Medulla oblongata (tissue), 1 donor: ENCODE measurements around the gene GGTLC3.
"Not testable (repeated sequence)": the region's sequence is repeated elsewhere in the genome, so short reads cannot be mapped to it uniquely, and the experiment has no call there.

Experiments used
- DNase-seq: peaks from one replicate; pipeline ENCODE4 v3.0.0-alpha.2; 2015; ENCODE audit errors: extremely low spot score

The GGTLC3 gene

DNA sequence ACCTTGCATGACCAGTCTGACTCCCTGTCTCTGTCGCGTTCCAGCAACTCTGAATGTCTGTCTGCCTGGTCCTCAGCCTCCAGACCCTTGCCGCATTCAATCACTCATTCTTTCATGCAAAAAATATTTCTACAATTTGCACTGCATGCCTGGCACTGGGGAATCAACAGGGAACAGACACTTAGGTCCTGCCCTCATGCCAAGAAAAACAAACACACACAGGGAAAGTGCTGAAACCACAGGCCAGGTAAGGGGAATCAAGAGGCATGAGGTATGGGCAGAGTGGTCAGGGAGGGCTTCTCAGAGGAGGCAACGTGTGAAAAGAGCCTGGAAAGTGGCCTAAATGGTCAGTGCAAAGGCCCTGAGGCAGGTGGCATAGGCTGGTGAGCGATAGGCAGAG lies at the start of gene GGTLC3:
Gene GGTLC3, minus strand, starts transcription at position 101 of the 400 bp plus-strand sequence. CDS start 264 bp downstream, outside the sequence.
- not testable (repeated sequence) for DNase-seq

DNA sequence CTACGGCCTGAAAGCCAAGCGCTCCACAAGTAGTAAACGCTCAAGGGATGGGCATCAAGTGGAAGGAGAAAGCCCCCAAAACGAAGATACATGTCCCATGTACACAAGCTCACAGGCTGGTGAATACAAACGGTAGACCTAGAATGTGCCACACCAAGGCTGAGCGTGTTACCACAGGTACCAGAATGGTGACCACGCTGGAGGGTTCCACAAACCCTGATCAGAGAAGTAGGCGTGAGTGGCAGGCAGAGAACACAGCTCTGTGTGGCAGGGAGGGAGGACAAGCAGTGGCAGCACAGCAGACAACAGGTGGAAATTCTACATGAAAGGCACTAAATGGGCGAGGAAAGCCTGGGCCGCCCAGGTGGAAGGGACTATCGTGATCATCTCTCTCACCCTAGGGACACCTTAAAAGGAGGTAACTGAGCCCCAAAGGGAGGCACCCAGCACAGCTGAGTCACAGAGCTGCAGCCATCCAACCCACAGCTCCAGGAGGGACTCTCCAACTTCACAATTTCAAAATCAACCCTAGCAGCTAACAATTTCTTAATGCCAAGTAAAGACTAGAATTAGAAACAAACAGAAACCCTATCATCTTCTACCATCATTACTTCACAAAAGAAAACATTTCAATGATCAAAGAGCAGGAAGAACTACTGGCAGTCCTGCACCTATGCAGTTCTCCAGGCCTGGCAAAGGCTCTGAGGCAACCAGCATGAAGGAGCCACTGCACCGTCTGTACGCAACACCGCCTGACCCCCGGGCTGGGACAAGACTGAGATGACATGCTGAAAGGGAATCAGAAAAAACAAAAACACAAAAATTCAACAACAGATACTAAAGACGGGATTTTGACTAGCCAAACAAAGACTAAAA lies 42.4 kb upstream of the GGTLC3 start:
- DNase-seq, result not testable (repeated sequence)

DNA sequence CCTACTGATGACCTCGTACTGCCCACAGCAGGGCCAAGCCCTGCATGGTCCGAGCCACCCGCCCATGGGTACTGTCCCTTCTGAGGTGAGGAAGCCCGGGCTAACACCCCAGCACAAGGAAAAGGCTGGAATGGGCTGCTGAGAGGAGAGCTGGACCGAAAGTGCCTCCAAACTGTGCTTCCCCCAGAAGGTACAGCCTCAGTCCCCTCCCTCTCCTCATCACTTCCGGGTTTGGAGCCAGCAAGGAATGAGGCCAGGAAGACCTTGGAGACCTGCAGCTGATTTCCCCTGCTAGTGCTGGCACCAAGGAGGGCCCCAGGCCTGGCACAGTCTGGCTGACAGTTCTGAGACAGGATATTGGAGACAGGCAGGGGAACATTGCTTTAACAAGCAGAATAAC lies 41.0 kb upstream of the GGTLC3 start:
- DNase-seq, result not testable (repeated sequence)

DNA sequence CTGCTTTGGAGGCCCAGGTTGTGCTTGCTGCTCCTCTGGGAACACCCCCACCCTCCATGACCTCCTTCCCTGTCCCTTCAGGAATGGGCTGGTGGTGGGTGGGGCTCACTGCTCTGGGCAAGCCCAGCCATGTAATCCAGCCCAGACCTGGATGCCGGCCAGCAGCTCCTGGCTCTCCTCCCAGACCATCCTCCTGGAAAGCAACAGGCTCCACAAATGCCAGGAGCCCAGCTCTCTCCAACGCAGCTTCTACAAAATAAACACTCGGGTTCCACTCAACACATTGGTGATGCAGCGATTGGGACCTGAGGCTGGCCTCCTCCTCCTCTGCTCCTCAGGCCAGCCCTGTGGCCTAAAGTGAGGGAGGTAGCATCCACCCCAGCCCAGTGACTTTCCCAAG lies 40.6 kb upstream of the GGTLC3 start:
- not testable (repeated sequence) for DNase-seq

DNA sequence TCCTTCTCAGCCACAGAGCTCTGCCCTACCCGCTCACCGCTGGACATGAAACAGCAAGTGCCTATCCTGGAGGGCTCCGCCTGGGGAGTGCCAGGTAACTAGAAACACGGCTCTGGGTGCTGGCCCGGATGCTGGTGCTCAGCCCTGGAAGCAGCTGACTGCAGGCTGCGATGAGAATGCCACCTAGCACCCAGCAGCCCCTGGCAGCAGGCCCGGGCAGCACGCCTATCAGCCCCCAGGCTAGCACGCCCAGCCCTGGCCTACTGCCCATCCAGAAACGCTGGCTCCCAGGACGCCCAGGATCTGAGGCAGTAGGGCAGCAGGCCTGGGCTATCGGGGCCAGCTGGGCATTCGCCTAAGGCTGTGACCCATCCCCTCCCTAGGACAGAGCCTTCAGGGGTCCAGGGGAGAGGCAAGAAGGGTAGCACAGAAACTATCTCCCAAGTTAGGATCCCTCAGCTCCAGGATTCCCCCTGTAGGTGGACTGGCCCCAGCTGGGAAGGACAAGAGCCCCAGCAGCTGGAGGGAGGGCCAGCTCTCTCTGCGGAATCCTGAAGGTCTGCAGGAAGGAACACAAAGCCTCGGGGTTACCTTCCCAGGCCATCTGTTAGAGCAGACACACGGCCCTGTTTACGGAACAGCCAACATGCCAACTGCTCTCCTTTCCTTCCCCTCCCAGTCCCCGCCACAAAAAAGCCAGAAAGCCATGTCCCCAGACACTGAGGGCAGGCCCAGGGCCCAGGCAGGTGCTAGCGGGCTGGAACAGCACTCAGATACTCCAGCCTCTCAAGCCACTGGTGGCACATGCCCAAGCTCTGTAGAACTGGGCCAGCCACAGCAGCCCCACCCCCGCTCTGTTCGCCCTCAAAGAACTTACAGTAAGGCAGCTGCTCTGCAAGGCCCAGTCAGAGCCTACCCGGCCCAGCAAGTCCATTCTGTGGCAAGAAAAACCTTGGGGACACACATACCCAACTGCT lies 36.6 kb upstream of the GGTLC3 start:
- DNase-seq, result not testable (repeated sequence)

DNA sequence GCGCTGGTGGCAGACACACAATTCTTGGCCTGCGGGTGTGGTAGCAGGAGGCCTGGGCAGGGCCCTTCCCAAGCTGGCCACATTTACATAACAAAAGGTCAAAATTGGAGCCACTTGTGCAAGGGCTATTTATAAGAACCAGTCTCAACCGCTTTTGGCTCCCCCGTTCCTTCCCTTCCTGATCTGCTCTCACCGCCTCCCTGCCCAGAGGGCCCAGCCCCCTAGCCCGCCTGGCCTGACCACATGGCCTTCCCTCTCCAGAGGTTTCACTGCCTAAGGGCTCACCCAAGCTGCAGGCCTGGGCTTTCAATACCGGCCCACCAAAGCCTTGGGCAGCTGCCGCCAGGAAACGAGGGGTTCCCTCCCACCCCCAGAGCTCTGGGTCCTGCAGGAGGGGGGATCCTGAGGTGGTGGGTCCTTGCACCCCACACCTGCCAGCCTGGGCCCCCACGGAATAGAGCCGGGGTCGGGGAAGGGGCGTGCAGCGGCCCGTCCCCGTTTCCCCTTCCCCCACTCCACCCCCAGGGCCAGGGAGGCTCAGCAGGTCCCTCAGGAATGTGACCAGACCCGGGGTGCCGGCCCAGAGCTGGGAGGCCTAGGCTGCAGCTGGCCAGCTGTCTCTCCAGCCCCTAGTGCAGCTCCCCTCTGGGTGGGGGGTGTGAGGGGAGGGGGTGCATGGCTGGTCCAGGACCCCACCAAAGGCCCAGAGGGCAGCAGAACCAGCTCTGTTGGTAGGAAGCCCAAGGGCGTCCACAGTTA lies 35.1 kb upstream of the GGTLC3 start:
- not testable (repeated sequence) for DNase-seq

DNA sequence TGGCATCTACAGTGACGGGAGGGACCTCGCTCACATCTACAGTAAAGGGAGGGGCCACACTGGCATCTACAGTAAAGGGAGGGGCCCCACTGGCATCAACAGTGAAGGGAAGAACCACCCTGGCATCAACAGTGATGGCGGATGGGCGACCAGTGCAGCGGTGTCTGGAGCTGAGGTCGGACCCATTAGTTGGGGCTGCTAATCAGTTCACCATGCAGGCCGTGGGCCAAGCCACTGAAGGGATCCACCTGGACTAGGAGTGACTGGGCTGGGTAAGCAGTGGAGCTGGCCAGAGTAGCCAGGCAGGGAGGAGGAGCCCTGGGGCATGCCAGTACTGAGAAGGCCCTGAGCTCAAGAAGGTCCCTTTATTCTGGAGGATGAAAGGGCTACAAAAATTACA lies 33.1 kb upstream of the GGTLC3 start:
- not testable (repeated sequence) for DNase-seq

DNA sequence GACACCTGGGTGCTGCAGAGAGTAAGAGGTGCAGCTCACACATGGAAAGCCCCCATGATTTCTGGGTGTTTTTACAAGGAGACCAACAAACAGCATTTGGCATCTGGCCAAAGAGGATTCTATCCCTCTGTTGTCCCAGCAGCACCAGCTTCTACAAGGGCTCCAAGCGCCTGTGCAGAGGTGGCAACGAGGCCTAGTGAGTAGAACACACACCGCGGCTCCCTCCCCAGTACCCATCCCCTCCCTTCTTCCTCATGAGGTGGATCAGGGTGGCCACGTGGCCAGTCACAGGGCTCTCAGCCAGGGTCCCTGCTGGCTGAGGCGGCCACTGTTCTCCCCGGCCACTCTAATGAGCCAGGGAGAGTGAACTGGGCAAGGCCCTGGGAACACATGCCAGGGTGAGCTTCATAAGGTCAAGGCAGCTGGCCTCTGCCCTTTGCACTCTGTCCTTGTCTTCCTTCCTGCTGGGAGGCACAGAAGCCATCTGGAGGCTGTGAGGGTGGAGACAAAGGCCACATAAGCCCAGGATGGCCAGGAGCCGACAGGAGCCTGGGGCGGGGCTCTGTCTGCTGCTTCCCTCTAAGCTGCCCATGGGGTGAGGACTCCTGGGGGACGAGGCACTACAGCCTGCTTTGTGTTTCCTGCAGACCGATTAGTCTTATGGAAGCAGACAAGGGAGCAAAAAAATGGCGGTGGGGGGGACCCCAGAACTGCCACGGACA lies 31.7 kb upstream of the GGTLC3 start:
- not testable (repeated sequence) for DNase-seq

DNA sequence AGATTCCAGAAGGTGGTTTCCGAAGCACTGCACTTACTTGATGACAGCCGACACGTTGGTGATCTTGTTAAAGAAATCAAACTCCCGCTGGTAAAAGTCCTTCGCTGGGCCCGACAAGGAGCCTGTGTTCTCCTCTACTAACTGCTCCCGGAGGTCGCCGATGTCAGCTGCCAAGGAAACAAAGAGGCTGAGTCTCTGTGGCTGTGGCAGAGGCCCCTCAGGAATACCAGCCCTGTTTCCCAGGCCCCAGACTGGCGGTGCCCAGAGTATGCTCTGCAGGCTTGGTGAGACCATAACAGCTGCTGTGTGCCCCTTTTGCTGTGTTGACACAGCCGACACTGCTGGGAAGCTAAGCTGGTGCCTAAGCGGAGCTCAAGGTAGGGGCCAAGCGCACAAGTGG lies 26.7 kb upstream of the GGTLC3 start:
- DNase-seq, result not testable (repeated sequence)

DNA sequence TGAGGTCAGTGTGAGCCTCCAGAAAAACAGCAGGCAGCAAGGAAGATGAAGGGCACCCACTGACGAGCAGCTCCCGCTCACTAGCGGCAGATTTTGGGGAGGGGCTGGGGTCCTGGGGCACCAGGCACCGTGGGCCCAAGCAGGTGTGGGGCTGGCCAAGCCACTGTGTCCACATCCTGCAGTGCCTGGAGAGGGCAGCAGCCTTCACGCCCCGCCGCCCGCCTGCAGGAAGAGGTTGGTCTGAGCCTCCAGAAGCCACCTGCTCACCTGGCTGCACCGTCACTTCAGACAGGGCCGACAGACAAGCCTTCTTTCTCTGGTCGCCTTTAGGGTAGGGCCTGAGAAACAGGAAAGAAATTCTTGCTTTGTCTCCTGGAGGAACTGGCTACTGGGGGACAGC lies 25.4 kb upstream of the GGTLC3 start:
- not testable (repeated sequence) for DNase-seq

DNA sequence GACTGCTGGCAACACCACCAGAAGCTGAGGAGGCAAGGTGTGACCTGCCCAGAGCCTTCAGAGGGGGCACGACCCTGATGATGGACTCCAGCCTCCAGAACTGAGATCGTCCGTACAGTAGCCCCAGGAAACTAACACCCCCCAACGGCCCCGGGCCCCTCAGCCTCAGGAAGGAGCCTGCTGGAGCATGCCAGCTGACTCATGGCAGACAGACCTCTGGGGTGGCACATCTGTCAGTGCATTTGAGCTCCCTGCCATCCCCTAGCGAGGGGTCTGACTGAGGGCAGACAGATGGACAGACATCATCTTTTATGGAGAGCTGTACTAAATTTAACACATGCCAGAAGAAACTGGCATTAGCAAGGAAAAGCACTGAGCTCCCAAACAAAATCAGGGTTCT lies 22.0 kb upstream of the GGTLC3 start:
- not testable (repeated sequence) for DNase-seq

DNA sequence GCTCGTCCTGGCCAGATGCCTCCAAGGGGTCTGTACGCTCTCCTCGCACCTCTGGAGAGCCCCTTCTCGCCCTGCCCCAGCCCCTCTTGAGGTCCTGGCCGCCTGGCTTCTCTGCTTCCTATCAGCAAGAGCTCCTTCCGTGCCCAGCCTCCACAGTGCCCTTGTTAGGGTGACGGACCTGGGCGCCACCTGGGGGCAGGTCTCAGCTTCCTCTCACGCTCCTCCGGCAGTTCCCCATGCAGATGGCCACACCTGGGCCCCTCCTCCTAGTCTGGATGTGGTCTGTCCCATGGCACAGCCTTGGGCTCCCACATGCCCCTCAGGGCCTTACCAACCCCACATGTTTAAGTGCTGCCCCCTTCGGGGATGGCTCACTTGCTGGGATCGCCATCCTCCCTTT lies 16.4 kb upstream of the GGTLC3 start:
- not testable (repeated sequence) for DNase-seq

DNA sequence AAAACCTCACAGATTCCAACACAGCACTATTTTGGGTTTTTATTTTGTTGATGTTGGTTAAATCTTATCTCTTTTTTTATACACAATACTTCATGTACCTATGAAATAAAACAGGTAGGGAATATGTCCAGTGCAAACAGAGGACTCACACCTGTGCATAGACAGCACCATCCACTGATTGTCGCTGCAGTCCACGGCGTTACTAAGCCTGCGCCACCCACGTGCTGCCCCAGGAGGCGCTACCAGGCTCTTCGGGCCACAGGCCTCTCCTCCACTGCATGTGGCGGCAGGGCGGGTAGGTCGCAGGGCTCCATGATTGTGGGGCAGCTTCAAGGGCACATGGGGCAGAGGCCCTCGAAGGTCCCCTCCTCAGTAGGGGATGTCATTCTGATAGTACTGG lies 15.7 kb upstream of the GGTLC3 start:
- not testable (repeated sequence) for DNase-seq

DNA sequence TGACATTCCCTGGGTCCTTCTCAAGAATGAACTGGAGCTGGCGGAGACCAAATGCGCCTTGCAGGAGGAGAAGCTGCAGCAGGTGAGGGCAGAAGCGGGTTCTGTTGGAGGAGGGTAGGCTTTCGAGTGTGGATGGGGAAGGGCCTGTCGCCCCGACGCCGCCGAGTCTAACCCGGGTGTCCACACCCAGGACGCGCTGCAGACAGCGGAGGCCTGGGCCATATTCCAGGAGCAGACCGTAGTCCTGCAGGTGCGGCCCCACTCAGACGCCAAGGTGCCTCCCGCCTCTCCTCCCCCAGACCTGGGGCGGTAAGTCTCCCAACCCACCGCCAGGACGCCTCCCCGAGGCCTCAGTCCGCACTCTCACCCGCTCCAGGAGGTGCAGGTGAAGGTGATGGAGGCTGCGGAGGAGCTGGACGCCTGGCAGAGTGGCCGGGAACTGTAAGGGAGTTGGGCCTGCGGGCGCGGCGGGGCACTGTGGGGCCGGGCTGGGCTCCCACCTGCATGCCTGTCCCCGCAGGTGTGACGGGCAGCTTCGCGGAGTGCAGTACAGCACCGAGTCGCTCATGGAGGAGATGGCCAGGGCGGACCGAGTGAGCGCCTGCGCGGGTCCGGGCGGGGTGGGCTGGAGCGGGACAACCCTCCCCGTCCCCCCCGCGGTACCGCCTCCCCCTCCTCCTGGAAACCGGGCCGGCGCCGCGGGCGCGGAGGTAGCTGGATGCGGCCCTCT lies 11.6 kb upstream of the GGTLC3 start:
- not testable (repeated sequence) for DNase-seq

DNA sequence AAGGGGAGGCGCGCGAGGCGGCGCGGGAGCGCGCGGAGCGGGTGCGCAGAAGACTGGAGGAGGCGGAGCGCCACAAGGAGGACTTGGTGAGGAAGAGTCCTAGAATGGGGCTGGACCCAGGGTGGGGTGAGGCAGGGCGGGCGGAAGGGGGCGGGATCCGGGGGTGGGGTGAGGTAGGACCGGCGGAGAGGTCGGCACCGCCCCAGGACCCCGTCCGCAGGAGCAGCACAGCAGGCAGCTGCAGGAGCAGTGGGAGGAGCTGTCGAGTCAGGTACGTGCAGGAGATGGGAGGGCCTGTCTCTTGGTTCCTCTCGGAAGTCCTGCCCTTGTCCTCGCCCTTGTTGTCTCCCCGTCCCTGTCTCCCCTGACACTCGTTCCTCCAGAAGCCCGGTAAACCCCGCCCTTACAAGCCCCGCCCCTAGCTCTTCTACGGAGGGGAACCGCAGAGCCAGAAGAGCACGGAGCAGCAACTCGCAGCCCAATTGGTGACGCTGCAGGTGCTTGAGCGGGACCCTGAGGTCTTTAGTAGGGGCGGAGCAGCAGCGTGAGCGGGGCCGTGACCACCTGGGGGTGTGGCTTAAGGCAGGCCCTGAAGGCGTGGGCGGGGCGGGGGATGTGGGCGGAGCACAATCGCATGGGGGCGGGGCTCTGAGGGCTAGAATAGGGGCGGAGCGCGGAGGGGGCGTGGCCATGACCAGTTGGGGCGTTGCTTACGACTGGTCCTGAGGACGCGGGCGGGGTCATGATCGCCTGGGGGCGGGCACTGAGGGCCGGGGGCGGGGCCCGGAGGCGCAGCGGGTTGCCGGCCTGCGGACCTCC lies 10.8 kb upstream of the GGTLC3 start:
- peak; percentile 75 for DNase-seq

DNA sequence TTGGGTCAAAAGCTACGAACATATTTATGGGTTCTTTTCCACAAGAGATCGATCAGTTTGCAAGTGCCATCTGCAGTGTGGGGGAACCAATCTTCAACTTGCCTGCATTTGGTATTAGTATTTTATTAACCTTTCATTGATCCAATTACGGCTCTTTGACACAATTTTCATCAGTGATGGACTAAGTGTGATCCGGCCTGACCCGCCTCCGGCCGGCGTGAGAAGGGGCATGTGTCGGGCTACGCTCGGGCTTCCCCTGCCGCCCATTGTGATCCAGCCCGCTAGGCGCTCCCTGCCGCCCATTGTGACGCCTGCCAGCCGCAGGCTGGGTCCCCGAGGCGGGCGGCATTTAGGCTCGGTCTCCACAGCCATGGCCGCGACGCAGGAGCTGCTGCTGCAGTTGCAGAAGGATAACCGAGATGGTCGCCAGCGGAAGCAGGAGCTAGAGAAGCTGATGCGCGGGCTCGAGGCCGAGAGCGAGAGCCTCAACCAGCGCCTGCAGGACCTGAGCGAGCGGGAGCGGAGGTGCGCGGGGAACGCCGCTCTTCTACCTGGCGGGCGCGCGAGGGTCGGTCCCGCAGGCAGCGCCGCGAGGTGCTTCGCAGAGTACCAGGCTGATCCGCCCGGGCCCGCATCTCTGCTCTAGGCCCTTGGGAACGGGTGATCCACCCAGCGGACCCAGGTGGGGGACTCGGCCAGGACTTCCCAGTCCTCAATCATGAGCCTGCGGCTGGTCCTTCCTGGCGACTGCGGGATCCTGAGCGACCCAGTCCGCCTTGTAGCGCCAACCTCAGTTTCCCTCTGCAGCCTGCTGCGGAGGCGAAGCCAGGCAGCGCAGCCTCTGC lies 10.0 kb upstream of the GGTLC3 start, which contains the start of gene TMEM191B:
Gene TMEM191B, plus strand, starts transcription at position 51 of the 845 bp plus-strand sequence. Its CDS starts 179 bp downstream, at position 230.
- DNase-seq, result not testable (repeated sequence)

DNA sequence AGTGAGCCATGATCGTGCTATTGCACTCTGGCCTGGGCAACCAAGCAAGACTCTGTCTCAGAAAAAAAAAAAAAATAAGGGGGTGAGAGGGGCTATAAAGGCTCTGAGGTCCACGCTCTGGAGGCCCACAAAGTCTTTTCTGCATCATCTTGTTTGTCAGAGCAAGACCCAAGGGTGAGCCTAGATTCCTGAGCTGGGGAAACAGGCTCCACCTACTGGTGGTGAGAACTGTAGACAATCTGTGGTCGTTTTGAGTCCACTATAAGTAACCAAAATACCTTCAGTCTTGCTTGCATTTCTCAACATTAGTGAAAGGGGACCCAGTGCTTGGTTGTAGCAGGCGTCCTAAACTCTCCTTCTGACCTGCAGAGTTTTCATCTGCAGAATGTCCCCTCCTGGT lies 5.4 kb upstream of the GGTLC3 start:
- not testable (repeated sequence) for DNase-seq

DNA sequence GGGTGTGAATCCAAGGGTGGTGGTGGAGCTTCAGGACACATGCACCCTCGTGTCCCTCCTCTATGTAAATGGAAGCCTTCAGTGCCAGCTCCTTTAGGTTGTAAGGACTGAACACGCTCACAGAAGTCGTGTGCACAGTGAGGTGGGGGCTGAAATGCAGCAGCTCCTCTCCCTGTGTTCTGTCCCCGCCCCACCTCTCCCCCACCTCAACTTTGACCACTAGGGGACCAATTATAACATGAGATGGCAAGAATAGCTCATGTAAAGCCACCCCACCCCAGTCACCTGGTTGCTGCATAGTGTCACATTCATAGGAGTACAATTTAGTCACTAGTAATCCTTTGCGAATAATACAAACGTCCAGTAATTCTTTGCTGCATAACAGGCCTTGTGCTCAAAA lies 4.8 kb upstream of the GGTLC3 start:
- DNase-seq, result not testable (repeated sequence)
